ENCODE results near the gene GRID1. TPM values are rescaled to one million over a fixed set of nuclear protein-coding genes. Genes with fewer than 3 reads are reported as not detected.

Gene GRID1
- total and polyA plus RNA-seq, 10 donors: 0.06 to 0.42 (median 0.15) TPM; not detected in 4

DNA sequence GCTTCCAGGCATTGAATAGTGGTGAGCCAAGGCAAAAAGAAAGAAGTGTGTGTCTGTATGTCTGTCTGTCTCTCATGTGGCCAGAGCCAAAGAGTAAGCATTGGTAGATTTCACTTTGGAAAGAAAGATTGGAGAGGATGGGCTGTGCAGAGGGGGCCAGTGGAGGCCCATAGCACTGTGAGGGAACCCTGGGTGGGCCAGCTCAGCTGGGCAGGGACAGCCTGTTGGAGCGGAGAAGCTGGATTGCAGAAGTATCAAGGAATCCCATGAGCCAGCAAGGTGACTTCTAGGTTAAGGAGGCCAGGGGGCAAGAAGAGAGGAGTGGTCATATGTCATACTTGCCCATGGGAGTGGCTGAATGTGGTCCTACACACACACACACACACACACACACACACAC lies 1.5 kb upstream of the GRID1 start:
- Histone ChIP-seq H3K9me3 (no peaks in the 10 kb centered on the region), H3K36me3 (no peaks in the 10 kb centered on the region), H3K4me3 (no peak overlapping the region), H3K4me1 (peaks cover 19 to 48% (median 44%) of the 10 kb centered on the region in 6 donors), H3K27me3 (replicated peaks in 1 of 7) (peaks cover 13 to 100% (median 62%) of the 10 kb centered on the region in 7 donors), H3K27ac (no peak overlapping the region)
- TF ChIP-seq, protein P1, sequence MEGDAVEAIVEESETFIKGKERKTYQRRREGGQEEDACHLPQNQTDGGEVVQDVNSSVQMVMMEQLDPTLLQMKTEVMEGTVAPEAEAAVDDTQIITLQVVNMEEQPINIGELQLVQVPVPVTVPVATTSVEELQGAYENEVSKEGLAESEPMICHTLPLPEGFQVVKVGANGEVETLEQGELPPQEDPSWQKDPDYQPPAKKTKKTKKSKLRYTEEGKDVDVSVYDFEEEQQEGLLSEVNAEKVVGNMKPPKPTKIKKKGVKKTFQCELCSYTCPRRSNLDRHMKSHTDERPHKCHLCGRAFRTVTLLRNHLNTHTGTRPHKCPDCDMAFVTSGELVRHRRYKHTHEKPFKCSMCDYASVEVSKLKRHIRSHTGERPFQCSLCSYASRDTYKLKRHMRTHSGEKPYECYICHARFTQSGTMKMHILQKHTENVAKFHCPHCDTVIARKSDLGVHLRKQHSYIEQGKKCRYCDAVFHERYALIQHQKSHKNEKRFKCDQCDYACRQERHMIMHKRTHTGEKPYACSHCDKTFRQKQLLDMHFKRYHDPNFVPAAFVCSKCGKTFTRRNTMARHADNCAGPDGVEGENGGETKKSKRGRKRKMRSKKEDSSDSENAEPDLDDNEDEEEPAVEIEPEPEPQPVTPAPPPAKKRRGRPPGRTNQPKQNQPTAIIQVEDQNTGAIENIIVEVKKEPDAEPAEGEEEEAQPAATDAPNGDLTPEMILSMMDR (IDR thresholded peaks at IDR 0.05 in 8 of 11, conservative IDR thresholded peaks at IDR 0.05 in 3 of 11): no peak
- no peak for TF ChIP-seq POLR2AphosphoS5 (IDR thresholded peaks at IDR 0.05)
- TF ChIP-seq POLR2A (IDR thresholded peaks at IDR 0.05): no peak
- intact Hi-C loops (cut with DNase I; ENCODE audit: low total_unique reads): no loop called here
- 88 to 95% (median 93%) methylated on average over 1 of the region's 1 CpG for WGBS, 5 donors
- DNase-seq: peak; percentile 51

DNA sequence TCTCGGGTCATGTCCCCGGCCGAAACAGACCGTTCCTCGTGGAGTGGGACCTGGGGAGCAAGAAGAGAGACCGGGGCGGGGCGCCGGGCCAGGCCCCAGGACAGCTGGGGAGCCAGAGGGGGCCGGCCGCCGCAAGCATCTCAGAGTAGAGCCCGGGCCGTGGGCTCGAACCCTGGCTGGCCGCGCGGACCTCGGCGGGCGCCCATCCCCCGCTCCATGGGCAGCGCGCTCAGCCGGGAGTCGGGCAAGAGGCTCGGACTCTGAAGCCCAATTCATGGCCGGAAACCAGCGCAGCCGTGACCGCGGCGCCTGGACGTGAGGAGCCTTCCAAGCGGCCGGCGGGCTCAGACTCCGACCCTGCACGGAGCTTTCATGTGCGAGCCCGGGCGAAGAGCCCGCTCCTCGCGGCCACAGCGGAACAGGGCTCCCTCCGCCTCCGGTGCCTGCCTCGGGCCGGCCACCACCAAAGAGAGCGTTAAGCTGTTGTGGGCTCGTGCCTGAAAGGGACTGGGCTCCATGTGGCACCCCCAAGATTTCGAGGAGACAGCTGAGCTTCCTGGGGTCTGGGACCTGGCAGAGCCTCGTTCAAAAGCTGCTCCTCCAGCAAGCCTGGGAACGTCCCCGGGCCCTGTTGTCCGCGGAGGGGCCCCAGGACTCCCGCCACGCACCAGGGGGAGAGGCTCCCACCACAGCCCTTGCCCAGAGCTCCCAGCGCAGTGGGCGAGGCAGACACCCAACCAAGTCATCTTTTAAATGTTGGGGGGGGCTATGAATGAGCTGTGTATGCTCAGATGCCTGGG lies 757 bp upstream of the GRID1 start:
- intact Hi-C loops (cut with DNase I; ENCODE audit: low total_unique reads): no loop called here
- Histone ChIP-seq H3K9me3 (no peaks in the 10 kb centered on the region), H3K4me3 (peak overlapping the region; percentile 33 to 71 (median 42)), H3K36me3 (no peaks in the 10 kb centered on the region), H3K27me3 (replicated peaks in 1 of 7) (peaks cover 13 to 100% (median 67%) of the 10 kb centered on the region in 7 donors), H3K4me1 (peaks cover 19 to 51% (median 47%) of the 10 kb centered on the region in 6 donors), H3K27ac (no peak overlapping the region)
- DNase-seq: peak; percentile 71
- 1 to 27% (median 7%) methylated on average over 11 to 62 of the region's 62 CpGs for WGBS, 5 donors
- TF ChIP-seq, protein P1 (IDR thresholded peaks at IDR 0.05 in 8 of 11, conservative IDR thresholded peaks at IDR 0.05 in 3 of 11): no peak
- no peak for TF ChIP-seq POLR2A (IDR thresholded peaks at IDR 0.05)
- no peak for TF ChIP-seq POLR2AphosphoS5 (IDR thresholded peaks at IDR 0.05)

DNA sequence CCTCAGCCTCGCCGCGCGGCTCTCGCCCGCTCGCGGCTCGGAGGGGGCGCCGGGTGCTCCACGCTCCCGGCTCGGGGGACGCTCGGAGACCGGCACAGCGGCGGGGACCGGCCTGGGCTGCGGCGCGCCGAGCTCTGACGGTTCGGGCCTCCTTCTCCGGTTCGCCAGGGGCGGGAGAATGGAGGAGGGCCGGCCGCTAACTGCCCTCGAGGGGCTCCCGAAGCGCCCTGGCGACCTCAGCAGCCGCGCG lies 232 bp upstream of the GRID1 start:
- Histone ChIP-seq H3K27ac (no peak overlapping the region), H3K4me1 (peaks cover 19 to 51% (median 47%) of the 10 kb centered on the region in 6 donors), H3K4me3 (peak overlapping the region; percentile 33 to 71 (median 42)), H3K27me3 (replicated peaks in 1 of 7) (peaks cover 13 to 100% (median 63%) of the 10 kb centered on the region in 7 donors), H3K9me3 (no peaks in the 10 kb centered on the region), H3K36me3 (no peaks in the 10 kb centered on the region)
- DNase-seq: peak; percentile 76
- WGBS, 5 donors: 0 to 4% (median 1%) methylated on average over 2 to 38 of the region's 38 CpGs
- intact Hi-C loops (cut with DNase I; ENCODE audit: low total_unique reads): no loop called here
- TF ChIP-seq POLR2AphosphoS5 (IDR thresholded peaks at IDR 0.05) (no peak), POLR2A (IDR thresholded peaks at IDR 0.05) (no peak)
- TF ChIP-seq, protein P1 (IDR thresholded peaks at IDR 0.05 in 8 of 11, conservative IDR thresholded peaks at IDR 0.05 in 3 of 11): no peak

DNA sequence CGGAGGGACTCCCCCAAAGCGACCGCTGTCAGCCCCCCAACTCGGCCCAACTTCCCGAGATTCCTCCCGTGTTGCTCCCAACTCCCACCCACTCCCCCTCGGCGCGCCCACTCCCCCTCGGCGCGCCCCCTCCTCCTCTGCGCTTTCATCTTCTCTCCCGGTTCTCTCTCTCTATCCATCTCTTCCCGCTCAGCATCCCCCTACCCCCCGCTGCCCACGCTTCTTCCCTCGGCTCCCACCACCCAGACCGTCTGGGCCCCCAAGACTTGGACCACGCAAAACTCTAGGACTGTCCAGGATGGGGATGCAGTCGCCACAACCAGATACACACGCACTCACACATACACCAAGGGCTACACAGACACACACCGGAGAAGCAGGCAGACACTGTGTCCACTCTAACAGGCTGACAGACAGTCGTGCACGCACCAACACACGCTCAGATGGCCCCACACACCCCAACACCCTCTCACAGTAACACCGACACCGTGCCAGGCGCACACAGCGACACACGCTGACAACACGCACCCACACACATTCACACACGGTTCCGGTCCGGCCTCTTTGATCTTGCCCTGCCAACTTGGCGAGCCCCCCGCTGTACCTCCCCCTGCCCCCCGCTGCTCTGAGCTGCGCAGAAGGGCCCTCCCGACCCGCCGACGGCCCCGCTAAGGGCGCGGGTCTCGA lies 1.1 kb downstream of the GRID1 start:
- no peaks in the 10 kb centered on the region for H3K9me3 ChIP-seq
- no peak overlapping the region for H3K27ac ChIP-seq
- intact Hi-C loops (cut with DNase I; ENCODE audit: low total_unique reads): no loop called here
- H3K36me3 ChIP-seq: no peaks in the 10 kb centered on the region
- peak overlapping the region in 7 of 8 donors; percentile 30 to 71 (median 42) for H3K4me3 ChIP-seq
- H3K4me1 ChIP-seq: peaks cover 21 to 57% (median 47%) of the 10 kb centered on the region in 6 donors
- TF ChIP-seq, protein P1 (IDR thresholded peaks at IDR 0.05 in 8 of 11, conservative IDR thresholded peaks at IDR 0.05 in 3 of 11): no peak
- TF ChIP-seq POLR2AphosphoS5 (IDR thresholded peaks at IDR 0.05): no peak
- no peak for TF ChIP-seq POLR2A (IDR thresholded peaks at IDR 0.05)
- peaks cover 13 to 88% (median 62%) of the 10 kb centered on the region in 7 donors for H3K27me3 ChIP-seq (replicated peaks in 1 of 7)
- 2 to 5% (median 3%) methylated on average over 35 to 47 of the region's 47 CpGs for WGBS, 5 donors
- peak; percentile 54 for DNase-seq
